GM21360 (cell line): ENCODE results near the gene ARHGEF16.

Experiments
- ATAC-seq: cut with Tn5 transposase; IDR thresholded peaks from one replicate; pipeline ENCODE4 v1.9.1; 2021; ENCODE audit warnings: mild to moderate bottlenecking, moderate library complexity; ENCODE audit not compliant: unreplicated experiment

ARHGEF16 gene

DNA sequence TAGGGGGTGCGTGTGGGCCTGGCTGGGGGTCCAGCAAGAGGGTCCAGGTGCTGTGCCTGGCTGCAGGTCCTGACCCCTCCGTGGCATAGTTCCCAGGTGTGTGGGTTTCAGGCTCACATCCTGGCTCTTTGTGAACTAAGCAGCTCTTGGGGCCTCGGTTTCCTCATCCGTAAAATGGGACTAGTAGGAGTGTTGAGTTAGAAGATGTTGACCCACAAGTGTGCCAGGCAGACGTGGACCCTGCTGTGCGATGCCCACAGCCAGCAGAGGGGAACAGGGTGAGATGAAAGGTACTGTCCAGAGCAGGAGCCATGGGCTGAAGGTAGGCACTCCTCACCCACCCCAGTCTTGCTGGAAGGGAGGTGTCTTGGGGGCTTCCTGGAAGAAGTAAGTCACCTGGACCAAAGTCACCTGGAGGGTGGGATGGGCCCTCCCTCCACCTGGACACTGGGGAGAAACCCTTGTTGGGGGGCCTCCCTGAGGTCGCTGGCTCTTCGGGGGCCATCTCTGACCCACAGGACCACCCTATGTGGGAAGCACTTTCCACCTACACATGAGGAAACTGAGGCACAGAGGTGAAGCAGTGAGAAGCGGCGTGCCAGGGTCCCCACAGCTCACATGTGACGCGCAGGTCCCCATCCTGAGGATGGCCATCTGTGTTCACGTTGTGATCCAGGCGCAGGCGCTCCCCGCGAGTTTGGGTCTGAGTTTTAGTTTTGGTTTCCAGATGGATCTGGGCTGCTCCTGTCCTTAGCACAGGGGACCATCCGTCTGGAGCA, 1.4 kb downstream of the ARHGEF16 start:
- ATAC-seq = no peak

GRCh38 chr1:3456449-3456963, 2.0 kb downstream of the ARHGEF16 start:
- ATAC-seq = no peak

- ATAC-seq = no peak
These were observed 2.8 kb downstream of the ARHGEF16 start for GRCh38 chr1:3456964-3457909.

DNA sequence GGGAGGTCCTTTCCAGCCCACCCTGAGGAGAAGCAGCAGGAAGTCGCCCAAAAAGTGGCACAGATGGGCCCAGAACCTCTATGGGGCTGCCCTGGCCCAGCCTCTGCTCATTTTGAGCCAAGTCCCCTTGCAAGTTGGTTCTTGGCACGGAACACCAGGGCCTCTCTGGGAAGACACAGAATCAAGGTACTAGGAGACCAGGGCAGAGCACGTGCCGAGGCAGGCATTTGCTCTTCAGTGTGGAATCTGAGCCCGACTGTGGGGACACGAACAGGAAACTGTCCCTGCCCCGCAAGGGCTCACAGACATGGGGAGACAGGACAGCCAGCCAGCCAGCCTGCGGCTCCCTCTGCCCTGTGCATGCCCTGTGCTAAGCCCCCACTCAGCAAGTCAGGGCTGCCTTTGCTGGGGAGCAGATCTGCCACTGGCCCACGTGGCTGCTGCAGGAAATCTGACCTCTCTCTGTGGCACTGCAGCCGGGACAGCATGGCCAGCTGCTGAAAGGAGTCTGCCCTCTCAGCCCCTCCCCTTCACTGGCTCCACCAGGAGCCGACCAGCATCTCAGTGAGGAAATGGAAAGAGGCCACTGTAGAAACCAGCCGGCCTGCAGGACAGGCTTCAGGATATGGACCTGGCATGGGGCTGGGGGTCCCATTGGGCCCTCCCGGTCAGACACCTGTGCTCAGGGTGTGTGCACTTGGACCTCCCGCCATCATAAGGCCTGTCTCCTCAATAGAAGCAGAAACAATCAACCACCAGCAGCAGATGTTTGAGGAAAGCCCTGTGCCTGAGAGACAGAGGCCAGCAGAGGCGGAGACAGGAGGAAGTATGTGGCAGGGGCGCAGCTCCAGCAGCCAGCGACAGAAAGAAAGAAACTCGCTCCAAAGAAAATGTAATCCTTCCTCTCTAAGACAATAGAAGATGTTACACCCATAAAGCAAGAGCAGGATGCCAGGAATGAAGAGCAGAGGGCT, 3.7 kb downstream of the ARHGEF16 start:
- no peak for ATAC-seq

DNA sequence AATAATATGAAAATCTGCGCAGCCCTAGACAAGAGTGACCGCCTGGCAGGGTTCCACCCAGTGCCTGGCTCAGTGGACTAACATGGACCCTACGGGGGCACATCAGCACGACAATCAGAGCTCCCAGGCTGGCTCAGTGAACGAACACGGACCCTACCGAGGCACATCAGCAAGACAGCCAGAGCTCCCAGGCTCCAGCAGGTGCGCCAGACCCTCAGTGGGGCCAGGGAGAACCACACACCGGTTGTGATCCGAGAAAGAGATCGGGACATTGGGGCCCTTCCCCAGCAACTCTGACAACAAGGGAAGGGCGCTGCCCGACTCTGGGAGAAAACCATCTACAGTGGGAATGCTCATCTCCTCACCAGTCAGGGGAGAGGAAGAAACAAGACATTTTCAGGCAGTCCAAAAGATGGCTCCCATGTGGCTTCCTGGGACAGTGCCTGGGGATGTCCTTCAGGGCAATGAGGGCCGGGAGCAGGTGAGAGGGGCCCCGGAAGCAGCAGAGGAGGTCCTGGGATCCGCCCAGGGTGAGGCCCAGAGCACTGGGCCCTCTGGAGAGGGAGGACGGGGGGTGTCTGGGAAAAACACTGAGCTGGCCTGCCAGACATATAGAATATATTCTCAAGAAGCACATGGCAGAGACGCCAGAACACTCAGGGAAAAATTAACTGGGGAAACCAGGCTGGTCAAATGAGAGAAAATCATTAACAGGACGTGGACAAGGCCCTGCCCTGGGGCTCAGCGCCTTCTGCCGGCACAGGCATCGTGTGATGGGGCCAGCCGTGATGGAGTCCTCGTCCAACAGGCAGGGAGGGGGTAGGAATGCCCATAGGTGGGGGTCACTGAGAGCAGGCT, 4.8 kb downstream of the ARHGEF16 start:
- no peak for ATAC-seq

DNA sequence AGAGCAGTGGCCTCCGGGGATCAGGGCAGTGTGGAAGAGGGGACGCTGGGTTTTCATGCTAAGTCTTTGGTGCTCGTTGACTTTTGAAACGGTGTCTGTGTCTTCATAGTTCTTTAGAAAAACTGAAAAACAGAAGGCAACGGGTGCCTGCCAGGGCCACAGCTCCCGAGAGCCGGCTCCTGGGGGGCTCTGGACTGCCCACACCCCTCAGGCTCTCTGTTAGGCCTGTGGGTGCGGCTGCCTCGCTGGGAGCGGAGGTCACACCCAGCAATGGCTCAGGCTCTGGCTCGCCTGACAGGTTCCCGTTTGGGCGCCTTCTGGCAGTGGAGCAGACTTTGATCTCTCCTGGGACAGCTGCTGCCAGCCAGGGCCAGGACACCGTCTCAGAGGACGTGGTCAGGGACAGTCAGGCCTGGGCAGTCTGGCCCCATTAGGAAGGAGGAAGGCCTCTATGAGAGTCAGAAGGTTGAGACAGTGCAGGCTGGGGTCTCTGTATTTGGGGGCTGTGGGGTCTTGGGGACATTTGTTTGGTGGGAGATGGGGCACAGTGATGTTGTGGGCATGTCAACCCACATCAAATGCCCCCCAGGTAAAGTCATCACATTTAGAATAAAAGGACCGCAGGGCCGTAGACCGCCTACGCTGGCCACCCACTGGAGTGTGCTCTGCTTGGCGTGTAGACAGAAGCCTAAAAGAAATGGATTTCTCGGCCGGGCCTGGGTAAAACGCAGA, 5.6 kb downstream of the ARHGEF16 start:
- no peak for ATAC-seq

GRCh38 chr1:3460672-3461131, 6.2 kb downstream of the ARHGEF16 start:
- no peak for ATAC-seq

GRCh38 chr1:3461238-3461933, 6.9 kb downstream of the ARHGEF16 start:
- ATAC-seq = no peak

GRCh38 chr1:3461934-3462275, 7.4 kb downstream of the ARHGEF16 start:
- ATAC-seq = no peak

- no peak for ATAC-seq
These were observed 8.0 kb downstream of the ARHGEF16 start for GRCh38 chr1:3462356-3463012.

GRCh38 chr1:3463013-3463385, 8.5 kb downstream of the ARHGEF16 start:
- ATAC-seq = no peak

GRCh38 chr1:3463408-3463863, 9.0 kb downstream of the ARHGEF16 start:
- no peak for ATAC-seq

GRCh38 chr1:3463891-3464648, 9.6 kb downstream of the ARHGEF16 start:
- ATAC-seq = no peak

GRCh38 chr1:3464649-3465025, 10.2 kb downstream of the ARHGEF16 start:
- ATAC-seq = no peak

DNA sequence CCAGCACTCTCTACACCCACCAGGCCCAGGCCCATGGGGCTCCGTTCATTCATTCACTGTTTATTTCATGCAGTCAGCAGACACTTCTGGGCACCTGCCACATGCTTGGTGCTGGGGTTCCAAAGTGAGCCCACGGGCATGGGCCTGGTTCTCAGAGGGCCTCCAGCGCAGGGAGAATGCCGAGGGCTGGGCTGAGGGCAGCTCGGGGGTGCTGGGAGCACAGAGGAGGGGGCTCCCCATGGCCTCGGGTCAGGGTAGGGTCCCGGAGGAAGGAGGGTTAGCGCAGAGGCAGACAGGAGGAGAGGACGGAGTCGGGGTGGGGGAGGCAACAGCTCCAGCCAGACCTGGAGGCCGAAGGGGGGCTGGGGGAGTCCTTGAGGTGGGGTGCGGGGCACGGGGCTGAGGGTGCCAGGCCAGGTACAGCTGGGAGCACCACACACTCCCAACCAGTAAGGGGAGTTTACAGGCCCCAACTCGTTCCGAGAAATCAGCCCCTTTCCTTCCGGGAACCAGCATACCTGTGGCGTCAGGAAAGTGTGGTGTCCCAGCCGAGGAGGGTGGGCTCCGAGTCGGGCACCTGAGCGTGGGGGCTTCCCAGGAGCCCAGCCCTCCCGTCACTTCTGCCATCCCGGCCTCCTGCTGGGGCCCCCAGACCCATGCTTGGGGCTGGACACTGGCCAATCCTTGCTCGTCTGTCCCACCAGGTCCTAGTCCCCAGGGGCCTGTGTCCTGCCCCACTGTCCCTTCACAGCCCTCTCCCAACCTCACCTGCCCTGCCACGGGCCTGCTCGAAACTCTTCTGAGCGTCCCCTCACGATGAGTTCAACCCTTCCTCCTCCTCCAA, 10.8 kb downstream of the ARHGEF16 start:
- ATAC-seq = no peak

- ATAC-seq = no peak
These were observed 11.5 kb downstream of the ARHGEF16 start for GRCh38 chr1:3465935-3466321.
